ENCODE results near the gene CEP131. TPM values are rescaled to one million over a fixed set of nuclear protein-coding genes. Genes with fewer than 3 reads are reported as not detected.
A peak's percentile ranks its signal among the peaks of the same experiment; 100 is the strongest.

The CEP131 gene
- total RNA-seq, 1 experiment from 2014 or later, result 18.2 TPM

- peak; percentile 21 for DNase-seq (ENCODE audit: low read depth)
Observed at GRCh38 chr17:81223762-81224130, 981 bp upstream of the CEP131 start.

GRCh38 chr17:81222620-81222905, 202 bp downstream of the CEP131 start:
- DNase-seq (ENCODE audit: low read depth), result no peak

- DNase-seq (ENCODE audit: low read depth), result no peak
Observed at GRCh38 chr17:81221842-81222619, 734 bp downstream of the CEP131 start.

GRCh38 chr17:81221371-81221841, 1.4 kb downstream of the CEP131 start:
- no peak for DNase-seq (ENCODE audit: low read depth)

GRCh38 chr17:81219476-81220180, 3.1 kb downstream of the CEP131 start:
- no peak for DNase-seq (ENCODE audit: low read depth)

- DNase-seq (ENCODE audit: low read depth), result no peak
Observed at GRCh38 chr17:81218991-81219390, 3.8 kb downstream of the CEP131 start.

- no peak for DNase-seq (ENCODE audit: low read depth)
Observed at GRCh38 chr17:81218459-81218858, 4.3 kb downstream of the CEP131 start.

GRCh38 chr17:81217491-81217890, 5.3 kb downstream of the CEP131 start:
- no peak for DNase-seq (ENCODE audit: low read depth)

GRCh38 chr17:81213978-81214377, 8.8 kb downstream of the CEP131 start:
- DNase-seq (ENCODE audit: low read depth), result no peak

GRCh38 chr17:81212365-81212764, 10.4 kb downstream of the CEP131 start:
- no peak for DNase-seq (ENCODE audit: low read depth)

GRCh38 chr17:81210868-81211267, 11.9 kb downstream of the CEP131 start:
- no peak for DNase-seq (ENCODE audit: low read depth)

- no peak for DNase-seq (ENCODE audit: low read depth)
Observed at GRCh38 chr17:81210466-81210865, 12.3 kb downstream of the CEP131 start.

GRCh38 chr17:81209141-81209540, 13.6 kb downstream of the CEP131 start:
- no peak for DNase-seq (ENCODE audit: low read depth)

- no peak for DNase-seq (ENCODE audit: low read depth)
Observed at GRCh38 chr17:81208651-81209050, 14.1 kb downstream of the CEP131 start.

- no peak for DNase-seq (ENCODE audit: low read depth)
Observed at GRCh38 chr17:81207610-81208581, 14.9 kb downstream of the CEP131 start.

GRCh38 chr17:81206657-81207056, 16.1 kb downstream of the CEP131 start:
- DNase-seq (ENCODE audit: low read depth), result no peak

- no peak for DNase-seq (ENCODE audit: low read depth)
Observed at GRCh38 chr17:81206166-81206565, 16.6 kb downstream of the CEP131 start.

GRCh38 chr17:81204578-81204977, 18.2 kb downstream of the CEP131 start:
- DNase-seq (ENCODE audit: low read depth), result no peak

GRCh38 chr17:81203136-81203535, 19.6 kb downstream of the CEP131 start:
- DNase-seq (ENCODE audit: low read depth), result no peak

GRCh38 chr17:81202318-81202717, 20.4 kb downstream of the CEP131 start:
- no peak for DNase-seq (ENCODE audit: low read depth)

- DNase-seq (ENCODE audit: low read depth), result peak; percentile 50
Observed at GRCh38 chr17:81200695-81201580, 21.8 kb downstream of the CEP131 start.

Measured in M059J (cell line).